ENCODE results near the gene SACM1L. TPM values are rescaled to one million over a fixed set of nuclear protein-coding genes. Genes with fewer than 3 reads are reported as not detected.

Gene SACM1L
- total and polyA plus RNA-seq, 4 donors, result 50.3 to 77.6 (median 57.8) TPM

DNA sequence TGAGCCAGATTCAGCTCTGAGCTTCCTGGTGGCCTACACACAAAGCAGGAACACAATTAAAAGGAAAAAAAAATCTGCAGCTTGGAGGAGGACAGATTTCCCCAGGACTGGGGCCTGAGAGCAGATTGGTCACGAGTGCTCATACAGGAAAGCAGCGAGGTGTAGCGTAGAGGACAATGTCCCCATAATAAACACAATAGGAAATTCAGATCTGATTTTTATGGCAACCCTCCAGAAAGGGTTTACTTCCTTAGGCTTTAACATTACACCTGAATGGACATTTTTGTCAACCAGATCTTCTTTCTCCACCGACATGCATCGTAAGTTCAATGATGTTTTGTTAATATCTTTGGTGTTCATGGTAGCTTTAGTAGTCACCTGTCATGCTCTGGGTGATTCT is 83.9 kb downstream of the SACM1L start:
- Histone ChIP-seq H3K9me3 (ENCODE audit: control insufficient read depth, insufficient read depth, low read length) (peaks cover 3% of the 10 kb centered on the region), H3K4me3 (ENCODE audit: low read depth, low read length) (no peak overlapping the region), H3K27me3 (ENCODE audit: control insufficient read depth, insufficient read depth, low read length) (no peaks in the 10 kb centered on the region), H3K27ac (ENCODE audit: low read depth, low read length) (no peak overlapping the region), H3K36me3 (ENCODE audit: control insufficient read depth, insufficient read depth, low read length) (no peaks in the 10 kb centered on the region), H3K4me1 (ENCODE audit: control insufficient read depth, insufficient read depth, low read length) (no peaks in the 10 kb centered on the region)
- DNase-seq (ENCODE audit: low read depth in 4 of 6, low spot score in 6 of 6), result no peak
- whole genome bisulfite sequencing (ENCODE audit: insufficient coverage), result 77% methylated on average over 3 of the region's 5 CpGs

GRCh38 chr3:45773714-45774449 is 84.7 kb downstream of the SACM1L start:
- WGBS (ENCODE audit: insufficient coverage), result 90% methylated on average over 3 of the region's 7 CpGs
- Histone ChIP-seq H3K36me3 (ENCODE audit: control insufficient read depth, insufficient read depth, low read length) (no peaks in the 10 kb centered on the region), H3K4me1 (ENCODE audit: control insufficient read depth, insufficient read depth, low read length) (no peaks in the 10 kb centered on the region), H3K9me3 (ENCODE audit: control insufficient read depth, insufficient read depth, low read length) (no peaks in the 10 kb centered on the region), H3K27ac (ENCODE audit: low read depth, low read length) (no peak overlapping the region), H3K4me3 (ENCODE audit: low read depth, low read length) (no peak overlapping the region), H3K27me3 (ENCODE audit: control insufficient read depth, insufficient read depth, low read length) (no peaks in the 10 kb centered on the region)
- DNase-seq (ENCODE audit: low read depth in 4 of 6, low spot score in 6 of 6), result no peak

- Histone ChIP-seq H3K27me3 (ENCODE audit: control insufficient read depth, insufficient read depth, low read length) (no peaks in the 10 kb centered on the region), H3K9me3 (ENCODE audit: control insufficient read depth, insufficient read depth, low read length) (no peaks in the 10 kb centered on the region), H3K4me1 (ENCODE audit: control insufficient read depth, insufficient read depth, low read length) (no peaks in the 10 kb centered on the region), H3K27ac (ENCODE audit: low read depth, low read length) (no peak overlapping the region), H3K36me3 (ENCODE audit: control insufficient read depth, insufficient read depth, low read length) (no peaks in the 10 kb centered on the region), H3K4me3 (ENCODE audit: low read depth, low read length) (no peak overlapping the region)
- no peak for DNase-seq (ENCODE audit: low read depth in 4 of 6, low spot score in 6 of 6)
- 86% methylated on average over 4 of the region's 8 CpGs for whole genome bisulfite sequencing (ENCODE audit: insufficient coverage)
These were observed 85.7 kb downstream of the SACM1L start for GRCh38 chr3:45774581-45775521.

DNA sequence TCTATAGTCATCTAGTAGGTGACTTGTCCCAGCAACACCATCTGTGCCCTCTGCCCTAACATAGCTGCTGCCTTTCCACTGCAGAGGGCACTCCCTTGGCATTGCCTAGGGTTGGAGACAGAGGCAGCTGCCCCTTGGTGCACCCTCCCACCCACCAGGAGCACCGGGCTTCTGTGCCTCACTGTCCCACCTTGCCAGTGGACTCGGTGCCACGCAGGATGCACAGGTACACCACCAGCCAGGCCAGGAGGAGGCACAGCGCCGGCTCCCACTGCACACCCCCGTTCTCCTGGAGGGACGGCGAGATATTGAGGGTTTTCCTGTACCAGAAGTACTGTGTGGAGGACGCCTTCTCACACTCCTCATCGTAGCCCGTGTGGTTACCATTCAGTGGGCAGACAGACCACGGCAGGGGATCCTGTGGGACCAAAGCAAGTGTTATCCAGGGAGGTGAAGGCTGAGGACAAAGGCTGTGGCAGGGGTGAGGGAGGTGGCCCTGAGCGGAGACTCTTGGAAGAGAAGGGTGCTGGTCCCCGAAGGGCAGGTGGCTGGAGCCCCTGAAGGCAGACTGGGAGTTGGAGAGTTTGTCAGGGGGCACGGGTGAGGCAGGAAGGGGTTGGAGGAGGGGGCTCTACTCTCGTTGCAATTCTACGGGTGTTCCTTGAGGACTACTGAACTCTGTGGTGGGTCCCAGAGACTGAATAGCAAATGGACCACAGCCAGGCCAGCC is 86.5 kb downstream of the SACM1L start:
- Histone ChIP-seq H3K9me3 (ENCODE audit: control insufficient read depth, insufficient read depth, low read length) (no peaks in the 10 kb centered on the region), H3K36me3 (ENCODE audit: control insufficient read depth, insufficient read depth, low read length) (no peaks in the 10 kb centered on the region), H3K27ac (ENCODE audit: low read depth, low read length) (no peak overlapping the region), H3K4me3 (ENCODE audit: low read depth, low read length) (no peak overlapping the region), H3K27me3 (ENCODE audit: control insufficient read depth, insufficient read depth, low read length) (no peaks in the 10 kb centered on the region), H3K4me1 (ENCODE audit: control insufficient read depth, insufficient read depth, low read length) (no peaks in the 10 kb centered on the region)
- WGBS (ENCODE audit: insufficient coverage), result 89% methylated on average over 17 of the region's 17 CpGs
- DNase-seq (ENCODE audit: low read depth in 4 of 6, low spot score in 6 of 6), result no peak

- 80% methylated on average over 1 of the region's 3 CpGs for WGBS (ENCODE audit: insufficient coverage)
- Histone ChIP-seq H3K4me1 (ENCODE audit: control insufficient read depth, insufficient read depth, low read length) (no peaks in the 10 kb centered on the region), H3K27me3 (ENCODE audit: control insufficient read depth, insufficient read depth, low read length) (no peaks in the 10 kb centered on the region), H3K4me3 (ENCODE audit: low read depth, low read length) (no peak overlapping the region), H3K36me3 (ENCODE audit: control insufficient read depth, insufficient read depth, low read length) (no peaks in the 10 kb centered on the region), H3K27ac (ENCODE audit: low read depth, low read length) (no peak overlapping the region), H3K9me3 (ENCODE audit: control insufficient read depth, insufficient read depth, low read length) (no peaks in the 10 kb centered on the region)
- no peak for DNase-seq (ENCODE audit: low read depth in 4 of 6, low spot score in 6 of 6)
These were observed 87.1 kb downstream of the SACM1L start for GRCh38 chr3:45776301-45776595.

DNA sequence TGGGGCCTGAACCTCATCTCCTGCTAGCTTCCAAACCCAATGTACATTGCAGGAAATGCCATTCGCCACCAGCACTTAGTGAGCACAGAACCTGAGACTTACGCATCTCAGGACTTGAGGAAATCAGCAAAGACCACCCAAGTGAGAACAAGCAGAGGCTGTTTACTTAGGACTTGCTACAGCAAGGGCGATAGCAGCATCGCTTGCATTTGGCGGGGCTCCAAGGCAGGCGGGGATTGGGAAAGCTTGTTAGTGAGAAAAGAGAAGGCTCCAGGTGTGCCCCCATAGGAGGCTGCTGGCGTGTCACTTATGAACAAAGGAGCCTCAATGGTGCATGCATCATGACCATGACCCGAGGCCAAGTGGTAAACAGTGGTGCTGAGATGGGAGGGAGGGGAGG is 87.4 kb downstream of the SACM1L start:
- 54% methylated on average over 8 of the region's 8 CpGs for WGBS (ENCODE audit: insufficient coverage)
- Histone ChIP-seq H3K36me3 (ENCODE audit: control insufficient read depth, insufficient read depth, low read length) (no peaks in the 10 kb centered on the region), H3K4me1 (ENCODE audit: control insufficient read depth, insufficient read depth, low read length) (no peaks in the 10 kb centered on the region), H3K27ac (ENCODE audit: low read depth, low read length) (no peak overlapping the region), H3K4me3 (ENCODE audit: low read depth, low read length) (no peak overlapping the region), H3K9me3 (ENCODE audit: control insufficient read depth, insufficient read depth, low read length) (no peaks in the 10 kb centered on the region), H3K27me3 (ENCODE audit: control insufficient read depth, insufficient read depth, low read length) (no peaks in the 10 kb centered on the region)
- peak in 2 of 6 donors; percentile 45 to 58 for DNase-seq (ENCODE audit: low read depth in 4 of 6, low spot score in 6 of 6)

DNA sequence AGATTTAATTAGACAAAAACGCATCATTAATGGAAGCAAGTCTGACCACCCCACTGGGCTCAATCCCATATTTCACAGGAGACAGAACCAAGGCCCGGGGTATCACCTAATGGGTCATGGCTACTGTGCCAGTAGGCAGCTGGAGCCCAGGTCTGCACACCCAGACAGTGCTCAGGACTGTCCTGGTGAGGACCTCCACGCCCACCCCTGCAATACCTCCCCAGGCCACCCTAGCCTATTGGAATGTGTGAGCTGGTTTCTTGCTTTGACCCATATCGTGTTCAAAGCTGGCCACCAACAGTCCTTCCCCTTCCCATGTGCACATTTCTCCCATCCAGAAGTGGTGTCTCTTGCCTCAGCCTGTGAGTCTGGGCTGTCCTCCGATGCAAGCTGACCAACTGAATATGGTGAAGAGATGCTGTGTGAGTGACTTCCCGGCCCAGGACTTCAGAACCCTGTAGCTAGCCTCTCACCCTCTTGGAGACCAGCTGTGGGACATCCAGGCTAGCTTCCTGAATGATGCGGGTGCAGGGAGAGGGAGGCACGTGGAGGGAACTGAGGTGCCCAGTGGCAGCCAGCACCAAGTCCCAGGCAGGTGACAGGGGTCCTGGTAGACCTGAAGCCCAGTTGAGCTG is 88.0 kb downstream of the SACM1L start:
- H3K36me3 ChIP-seq (ENCODE audit: control insufficient read depth, insufficient read depth, low read length), result no peaks in the 10 kb centered on the region
- no peaks in the 10 kb centered on the region for H3K9me3 ChIP-seq (ENCODE audit: control insufficient read depth, insufficient read depth, low read length)
- 93% methylated on average over 6 of the region's 8 CpGs for WGBS (ENCODE audit: insufficient coverage)
- H3K27me3 ChIP-seq (ENCODE audit: control insufficient read depth, insufficient read depth, low read length), result no peaks in the 10 kb centered on the region
- H3K27ac ChIP-seq (ENCODE audit: low read depth, low read length), result no peak overlapping the region
- no peak for DNase-seq (ENCODE audit: low read depth in 4 of 6, low spot score in 6 of 6)
- no peaks in the 10 kb centered on the region for H3K4me1 ChIP-seq (ENCODE audit: control insufficient read depth, insufficient read depth, low read length)
- no peak overlapping the region for H3K4me3 ChIP-seq (ENCODE audit: low read depth, low read length)

GRCh38 chr3:45777746-45778386 is 88.7 kb downstream of the SACM1L start:
- Histone ChIP-seq H3K27ac (ENCODE audit: low read depth, low read length) (no peak overlapping the region), H3K9me3 (ENCODE audit: control insufficient read depth, insufficient read depth, low read length) (no peaks in the 10 kb centered on the region), H3K27me3 (ENCODE audit: control insufficient read depth, insufficient read depth, low read length) (no peaks in the 10 kb centered on the region), H3K36me3 (ENCODE audit: control insufficient read depth, insufficient read depth, low read length) (no peaks in the 10 kb centered on the region), H3K4me3 (ENCODE audit: low read depth, low read length) (no peak overlapping the region), H3K4me1 (ENCODE audit: control insufficient read depth, insufficient read depth, low read length) (no peaks in the 10 kb centered on the region)
- no peak for DNase-seq (ENCODE audit: low read depth in 4 of 6, low spot score in 6 of 6)
- 83% methylated on average over 6 of the region's 11 CpGs for WGBS (ENCODE audit: insufficient coverage)

- no peak for DNase-seq (ENCODE audit: low read depth in 4 of 6, low spot score in 6 of 6)
- WGBS (ENCODE audit: insufficient coverage), result 87% methylated on average over 3 of the region's 3 CpGs
- H3K9me3 ChIP-seq (ENCODE audit: control insufficient read depth, insufficient read depth, low read length), result no peaks in the 10 kb centered on the region
- no peaks in the 10 kb centered on the region for H3K4me1 ChIP-seq (ENCODE audit: control insufficient read depth, insufficient read depth, low read length)
- H3K4me3 ChIP-seq (ENCODE audit: low read depth, low read length), result no peak overlapping the region
- H3K27me3 ChIP-seq (ENCODE audit: control insufficient read depth, insufficient read depth, low read length), result no peaks in the 10 kb centered on the region
- no peak overlapping the region for H3K27ac ChIP-seq (ENCODE audit: low read depth, low read length)
- no peaks in the 10 kb centered on the region for H3K36me3 ChIP-seq (ENCODE audit: control insufficient read depth, insufficient read depth, low read length)
These were observed 89.6 kb downstream of the SACM1L start for GRCh38 chr3:45778761-45779201.
